GM12865 (cell line): ENCODE data around the gene BRPF1.

Experiments used
- DNase-seq: peaks from one replicate; pipeline ENCODE4 v3.0.0; 2010; ENCODE audit warnings: low read depth
- H3K4me3 ChIP-seq: 2 replicates; pipeline ENCODE4 v1.5.1; 2011; ENCODE audit warnings: mild to moderate bottlenecking, low read depth, low read length, control low read depth
- CTCF ChIP-seq: IDR thresholded peaks from 2 replicates; pipeline ENCODE4 v1.5.1; 2011; ENCODE audit warnings: low read length, control low read depth, low read depth, inconsistent platforms; ENCODE audit not compliant: insufficient read depth; ENCODE audit errors: missing control alignments

BRPF1 gene

GRCh38 chr3:9786825-9787669 is 55.5 kb downstream of the BRPF1 start:
- H3K4me3 ChIP-seq, result no peak overlapping the region
- DNase-seq, result no peak
- TF ChIP-seq CTCF, result peak; percentile 59

- no peak for DNase-seq
- no peak for TF ChIP-seq CTCF
Measured at GRCh38 chr3:9787714-9788113, 56.2 kb downstream of the BRPF1 start.

GRCh38 chr3:9791127-9791526 is 59.6 kb downstream of the BRPF1 start:
- TF ChIP-seq CTCF, result no peak
- no peak for DNase-seq
- H3K4me3 ChIP-seq, result peak overlapping the region; percentile 86

More at GRCh38 chr3:9787714-9788113, 56.2 kb downstream of the BRPF1 start:
- no peak overlapping the region for H3K4me3 ChIP-seq

GRCh38 chr3:9791790-9792404 is 60.4 kb downstream of the BRPF1 start:
- no peak for TF ChIP-seq CTCF
- peak overlapping the region; percentile 86 for H3K4me3 ChIP-seq
- DNase-seq, result no peak

- peak within 1 kb of the TSS; percentile 86 for H3K4me3 ChIP-seq
- DNase-seq, result peak; percentile 98
- TF ChIP-seq CTCF, result no peak
Measured at GRCh38 chr3:9792405-9793160, 61.0 kb downstream of the BRPF1 start, which contains the start of the genes ARPC4 and TADA3. Gene ARPC4 (plus strand): TSS chr3:9793082. CDS start chr3:9793122, 40 bp downstream. Gene TADA3 (minus strand): TSS chr3:9792473. CDS start chr3:9791466, 1,007 bp downstream.

GRCh38 chr3:9793161-9793781 is 61.7 kb downstream of the BRPF1 start:
- peak overlapping the region; percentile 86 for H3K4me3 ChIP-seq
- DNase-seq, result peak; percentile 68
- TF ChIP-seq CTCF, result no peak
